Cardiac septum (tissue), 1 donor: ENCODE data around the gene KLC1. TPM values are rescaled to one million over a fixed set of nuclear protein-coding genes. Genes with fewer than 3 reads are reported as not detected.

Experiments used
- DNase-seq: peaks from one replicate; pipeline ENCODE4 v3.0.0-alpha.2; 2020; ENCODE audit warnings: low spot score
- intact Hi-C: fragments of 100-400 bp; cut with DNase I; formaldehyde crosslinking; loops from one replicate; pipeline ENCODE4 v1.14.0; 2022
- total RNA-seq: library from RNA; stranded (reverse); fragmentation: NEBNext Ultra II Directional; extraction: Animal tissue kit (Norgen Biotek cat#: 25700); gene quantifications from one replicate; pipeline ENCODE4 v1.2.1, GENCODE V29; 2021
- donor health status: DM: no; HTN: no; CAD: no.

The KLC1 gene
- total RNA-seq, 1 donor from 2014 or later, result 219 TPM

GRCh38 chr14:103699261-103699661 is 70.2 kb downstream of the KLC1 start:
- DNase-seq, result no peak
- intact Hi-C loops, result no loop called here

- DNase-seq, result no peak
These were observed 71.1 kb downstream of the KLC1 start for GRCh38 chr14:103699901-103700752.

GRCh38 chr14:103700753-103701490 is 71.9 kb downstream of the KLC1 start:
- DNase-seq, result no peak
- intact Hi-C loops, result no loop called here

More at GRCh38 chr14:103699901-103700752, 71.1 kb downstream of the KLC1 start:
- intact Hi-C loops, result no loop called here

GRCh38 chr14:103702095-103702494 is 73.1 kb downstream of the KLC1 start:
- intact Hi-C loops, result no loop called here
- no peak for DNase-seq

- no peak for DNase-seq
- intact Hi-C loops, result no loop called here
These were observed 73.8 kb downstream of the KLC1 start for GRCh38 chr14:103702497-103703432.

GRCh38 chr14:103703433-103704385 is 74.7 kb downstream of the KLC1 start:
- DNase-seq, result no peak
- intact Hi-C loops, result no loop called here

GRCh38 chr14:103704708-103705107 is 75.7 kb downstream of the KLC1 start:
- DNase-seq, result no peak
- intact Hi-C loops, result no loop called here

GRCh38 chr14:103705118-103705503 is 76.1 kb downstream of the KLC1 start:
- DNase-seq, result no peak
- intact Hi-C loops, result no loop called here

GRCh38 chr14:103705504-103706284 is 76.7 kb downstream of the KLC1 start:
- no peak for DNase-seq
- intact Hi-C loops, result no loop called here

- intact Hi-C loops, result no loop called here
- no peak for DNase-seq
These were observed 77.7 kb downstream of the KLC1 start for GRCh38 chr14:103706551-103707328.

- DNase-seq, result no peak
- intact Hi-C loops, result no loop called here
These were observed 78.6 kb downstream of the KLC1 start for GRCh38 chr14:103707329-103708263.

- intact Hi-C loops, result no loop called here
- no peak for DNase-seq
These were observed 79.8 kb downstream of the KLC1 start for GRCh38 chr14:103708750-103709187.

GRCh38 chr14:103709814-103710213 is 80.8 kb downstream of the KLC1 start:
- intact Hi-C loops, result loop anchor here (5.0 kb wide), 1 partner anchor 138 kb away; no protein-coding TSS in a partner anchor
- no peak for DNase-seq

- intact Hi-C loops, result loop anchor here (5.0 kb wide), 1 partner anchor 139 kb away; no protein-coding TSS in a partner anchor
- no peak for DNase-seq
These were observed 81.9 kb downstream of the KLC1 start for GRCh38 chr14:103710771-103711377.
